HG03108 (cell line): ENCODE measurements around the gene HBM.
"Not testable (repeated sequence)": the region's sequence is repeated elsewhere in the genome, so short reads cannot be mapped to it uniquely, and the experiment has no call there.

Experiments used
- ATAC-seq: cut with Tn5 transposase; IDR thresholded peaks from one replicate; pipeline ENCODE4 v1.9.1; 2021; ENCODE audit warnings: moderate library complexity; ENCODE audit not compliant: unreplicated experiment

The HBM gene

GRCh38 chr16:144797-145252, 21.0 kb upstream of the HBM start:
- ATAC-seq: no peak

GRCh38 chr16:146646-147045, 19.1 kb upstream of the HBM start:
- ATAC-seq: no peak

- ATAC-seq: no peak
Observed at GRCh38 chr16:149024-149660, 16.6 kb upstream of the HBM start.

- no peak for ATAC-seq
Observed at GRCh38 chr16:152141-153128, 13.3 kb upstream of the HBM start, which contains the start of gene HBZ. TSS of gene HBZ (plus strand) at chr16:152644. CDS start at chr16:152910, 266 bp downstream.

GRCh38 chr16:153129-153521, 12.7 kb upstream of the HBM start:
- not testable (repeated sequence) for ATAC-seq

GRCh38 chr16:153550-154216, 12.1 kb upstream of the HBM start:
- not testable (repeated sequence) for ATAC-seq

- no peak for ATAC-seq
Observed at GRCh38 chr16:154217-155030, 11.4 kb upstream of the HBM start.

- no peak for ATAC-seq
Observed at GRCh38 chr16:155031-155398, 10.8 kb upstream of the HBM start.

- no peak for ATAC-seq
Observed at GRCh38 chr16:159136-159849, 6.5 kb upstream of the HBM start.

GRCh38 chr16:160242-160641, 5.5 kb upstream of the HBM start:
- ATAC-seq: not testable (repeated sequence)

GRCh38 chr16:160691-161190, 5.0 kb upstream of the HBM start:
- ATAC-seq: no peak

- ATAC-seq: no peak
Observed at GRCh38 chr16:162271-162991, 3.3 kb upstream of the HBM start.

GRCh38 chr16:163139-163538, 2.6 kb upstream of the HBM start:
- not testable (repeated sequence) for ATAC-seq

GRCh38 chr16:163696-164095, 2.1 kb upstream of the HBM start:
- not testable (repeated sequence) for ATAC-seq

GRCh38 chr16:164134-164823, 1.5 kb upstream of the HBM start:
- ATAC-seq: not testable (repeated sequence)

GRCh38 chr16:164827-165538, 795 bp upstream of the HBM start:
- no peak for ATAC-seq

- no peak for ATAC-seq
Observed at GRCh38 chr16:166375-167121, 770 bp downstream of the HBM start.
